Endothelial cell of umbilical vein (primary cell): Measurements from ENCODE around the gene GGA2. TPM values are rescaled to one million over a fixed set of nuclear protein-coding genes. Genes with fewer than 3 reads are reported as not detected.

Source experiments
- BruUV-seq: library from RNA; stranded (reverse); fragments of 400-500 nt; replicated peaks from 2 replicates; lab custom pipeline; 2021; lab: Mats Ljungman, UMichigan
- CTCF ChIA-PET: fragments of 300-600, 350-600 bp; sonication (Branson Sonifier 250); formaldehyde crosslinking; loops from one replicate; lab custom pipeline; 2021; ENCODE audit warnings: antibody characterized with exemption, inconsistent platforms; lab: Charles Lee
- POLR2A ChIA-PET: fragments of 300-600, 350-600 bp; sonication (Branson Sonifier 250); formaldehyde crosslinking; loops from one replicate; lab custom pipeline; 2021; ENCODE audit warnings: antibody characterized with exemption, inconsistent platforms; lab: Charles Lee
- DNase-seq: peaks from one replicate; pipeline ENCODE4 v3.0.0-alpha.2; 2011; ENCODE audit warnings: low read depth, low spot score
- FAIRE-seq: peaks from 2 replicates; lab custom pipeline; 2011; peaks lifted over from hg19 to GRCh38; lab: Jason Lieb, UNC
- H2AFZ ChIP-seq: 2 replicates; pipeline ENCODE4 v1.6.0; 2012; ENCODE audit warnings: low read depth, low read length, control low read depth, inconsistent platforms
- H3K27ac ChIP-seq: 2 replicates; pipeline ENCODE4 v1.5.1; 2011; ENCODE audit warnings: low read depth, mild to moderate bottlenecking, control low read depth, low read length, moderate library complexity; ENCODE audit not compliant: insufficient read depth
- H3K27me3 ChIP-seq, 2 experiments: 2 replicates each; pipeline versions ENCODE4 v1.6.0 to v1.6.1; 2011; ENCODE audit warnings: low read length in 2 of 2, mixed read lengths in 1 of 2; ENCODE audit not compliant: control insufficient read depth in 2 of 2, insufficient read depth in 2 of 2
- H3K36me3 ChIP-seq, 2 experiments: 2 replicates in 1 of 2; 3 replicates in 1 of 2; pipeline ENCODE4 v1.5.1; 2011; ENCODE audit warnings: low read length in 2 of 2, mild to moderate bottlenecking in 1 of 2, moderate library complexity in 1 of 2; ENCODE audit not compliant: control insufficient read depth in 2 of 2, insufficient read depth in 2 of 2; ENCODE audit errors: extremely low read depth in 1 of 2
- H3K4me1 ChIP-seq: 3 replicates; pipeline ENCODE4 v1.5.1; 2011; ENCODE audit warnings: mild to moderate bottlenecking, low read length; ENCODE audit not compliant: control insufficient read depth, insufficient read depth; ENCODE audit errors: extremely low read depth
- H3K4me2 ChIP-seq: 2 replicates; pipeline ENCODE4 v1.6.1; 2011; ENCODE audit warnings: low read length, control low read depth, mixed read lengths; ENCODE audit not compliant: insufficient read depth
- H3K4me3 ChIP-seq, 3 experiments: fragments of 200-600 bp in 1 of 3; sonication (generic), shearing (Covaris generic) in 1 of 3; replicated peaks in 1 of 3; 2 replicates each; pipeline ENCODE4 v1.5.1; 2011 to 2016; ENCODE audit warnings: control low read depth in 3 of 3, low read length in 3 of 3, mild to moderate bottlenecking in 2 of 3, inconsistent platforms in 1 of 3, low read depth in 1 of 3, moderate library complexity in 1 of 3; ENCODE audit not compliant: insufficient read depth in 1 of 3
- H3K79me2 ChIP-seq: 2 replicates; pipeline ENCODE4 v1.6.0; 2012; ENCODE audit warnings: low read length, inconsistent platforms; ENCODE audit not compliant: control insufficient read depth, insufficient read depth
- H3K9ac ChIP-seq: replicated peaks from 2 replicates; pipeline ENCODE3; 2011; ENCODE audit warnings: low read length, control low read depth; ENCODE audit not compliant: insufficient read depth; ENCODE audit errors: extremely low read depth
- H3K9me1 ChIP-seq: replicated peaks from 3 replicates; pipeline ENCODE4 v1.6.0; 2011; ENCODE audit warnings: mild to moderate bottlenecking, low read length; ENCODE audit not compliant: control insufficient read depth, insufficient read depth; ENCODE audit errors: extremely low read depth
- H3K9me3 ChIP-seq: replicated peaks from 2 replicates; pipeline ENCODE4 v1.5.1; 2012; ENCODE audit warnings: low read length, inconsistent platforms; ENCODE audit not compliant: control insufficient read depth, insufficient read depth
- H4K20me1 ChIP-seq: replicated peaks from 2 replicates; pipeline ENCODE3; 2011; ENCODE audit warnings: mild to moderate bottlenecking, low read length; ENCODE audit not compliant: control insufficient read depth, insufficient read depth; ENCODE audit errors: extremely low read depth
- EZH2 ChIP-seq: IDR thresholded peaks from 2 replicates; pipeline ENCODE4 v1.6.1; 2012; ENCODE audit warnings: borderline replicate concordance, low read depth, mild to moderate bottlenecking, moderate library complexity, low read length, inconsistent platforms; ENCODE audit not compliant: severe bottlenecking
- FOS ChIP-seq: IDR thresholded peaks from 2 replicates; pipeline ENCODE4 v1.6.1; 2011; ENCODE audit warnings: mild to moderate bottlenecking, low read length, moderate library complexity, borderline replicate concordance; ENCODE audit not compliant: insufficient read depth
- GATA2 ChIP-seq: IDR thresholded peaks from 2 replicates; pipeline ENCODE4 v1.7.0; 2011; ENCODE audit warnings: low read depth, mild to moderate bottlenecking, moderate library complexity, mixed read lengths, low read length; ENCODE audit not compliant: insufficient read length, insufficient read depth
- JUN ChIP-seq: IDR thresholded peaks from 2 replicates; pipeline ENCODE4 v1.6.1; 2011; ENCODE audit warnings: borderline replicate concordance, low read depth; ENCODE audit not compliant: insufficient read length, insufficient read depth
- MYC ChIP-seq: IDR thresholded peaks from one replicate; pipeline ENCODE4 v1.6.1; 2011; ENCODE audit warnings: mild to moderate bottlenecking, low read depth, low read length
- POLR2A ChIP-seq: IDR thresholded peaks from 2 replicates; pipeline ENCODE4 v1.6.1; 2012; ENCODE audit warnings: low read depth, mild to moderate bottlenecking, control low read depth, low read length
- POLR2AphosphoS5 ChIP-seq: IDR thresholded peaks from 2 replicates; pipeline ENCODE4 v1.6.1; 2012; ENCODE audit warnings: low read depth, mild to moderate bottlenecking, control low read depth, low read length, moderate library complexity; ENCODE audit not compliant: insufficient read depth
- dilution Hi-C: fragments of 300-500 bp; cut with MboI; formaldehyde crosslinking; loops from one replicate; pipeline ENCODE4 v1.15.0; 2019; ENCODE audit warnings: low sequenced_read_pairs; ENCODE audit not compliant: extremely low pct_ligation_motif_present
- intact Hi-C: fragments of 100-400 bp; cut with micrococcal nuclease; formaldehyde crosslinking; loops from one replicate; pipeline ENCODE4 v1.10.0; 2022
- polyA plus RNA-seq, 4 experiments: library from polyadenylated mRNA; depleted of rRNA in 3 of 4; stranded (reverse) in 3 of 4; unstranded in 1 of 4; fragments of >200 nt; gene quantifications; 2 replicates each; pipeline versions ENCODE4 v1.2.1 to v1.2.3, GENCODE V29; 2011 to 2012; ENCODE audit warnings: missing spikeins in 1 of 4
- total RNA-seq: library from RNA; stranded (reverse); gene quantifications from 2 replicates; pipeline ENCODE4 v1.2.3, GENCODE V29; 2021
- TF ChIP-seq, protein P1 (sequence below), 2 donors: IDR thresholded peaks; 1 replicate in 1 of 2; 2 replicates in 1 of 2; pipeline ENCODE4 v1.5.1; 2011; ENCODE audit warnings: low read length in 2 of 2, mild to moderate bottlenecking in 2 of 2, moderate library complexity in 2 of 2, control low read depth in 1 of 2, inconsistent platforms in 1 of 2, low read depth in 1 of 2; ENCODE audit not compliant: insufficient read depth in 1 of 2; ENCODE audit errors: extremely low read depth in 1 of 2
- TF ChIP-seq, protein P2 (sequence below): IDR thresholded peaks from 2 replicates; pipeline ENCODE4 v1.6.1; 2011; ENCODE audit not compliant: insufficient read depth, insufficient read length

The GGA2 gene
- total and polyA plus RNA-seq, 2 donors (not counting 3 experiments of a cell fraction or from before 2014, with no cell fraction given) = 33.3 to 73.1 TPM

DNA sequence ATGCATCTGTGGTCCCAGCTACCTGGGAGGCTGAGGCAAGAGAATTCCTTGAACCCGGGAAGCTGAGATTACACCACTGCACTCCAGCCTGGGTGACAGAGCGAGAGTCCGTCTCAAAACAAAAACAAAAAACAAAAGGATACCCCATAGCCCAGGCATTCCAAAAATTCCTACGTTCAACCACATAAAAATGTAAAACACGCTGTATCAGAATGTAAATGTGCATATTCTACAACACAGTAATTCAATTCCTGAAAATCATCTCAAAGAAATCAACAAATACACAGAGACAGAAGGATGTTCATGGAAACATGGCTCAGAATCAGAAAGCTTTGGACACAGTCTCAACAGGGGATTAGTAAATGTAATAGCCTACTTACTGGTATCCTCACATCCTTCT, 90.3 kb downstream of the GGA2 start:
- Histone ChIP-seq H3K9me1 (no peaks in the 10 kb centered on the region), H3K4me2 (no peak overlapping the region), H3K9me3 (no peaks in the 10 kb centered on the region), H3K27me3 (no peaks in the 10 kb centered on the region), H2AFZ (no peak overlapping the region), H3K27ac (no peak overlapping the region), H3K4me3 (no peak overlapping the region), H4K20me1 (no peaks in the 10 kb centered on the region), H3K79me2 (no peaks in the 10 kb centered on the region), H3K9ac (no peak overlapping the region), H3K36me3 (peaks cover 0 to 4% of the 10 kb centered on the region in 2 experiments), H3K4me1 (peaks cover 24% of the 10 kb centered on the region)
- intact Hi-C loops = no loop called here
- no TSS peak for BruUV-seq
- dilution Hi-C loops = no loop called here
- FAIRE-seq = no peak
- CTCF ChIA-PET = interaction anchor here (0.9 to 1.1 kb wide), 4 partner anchors 10 to 16 kb away, joined by 3 to 7 read pairs (median 3); no protein-coding TSS in a partner anchor
- POLR2A ChIA-PET = no interaction called here
- DNase-seq = no peak
- TF ChIP-seq, protein P1, sequence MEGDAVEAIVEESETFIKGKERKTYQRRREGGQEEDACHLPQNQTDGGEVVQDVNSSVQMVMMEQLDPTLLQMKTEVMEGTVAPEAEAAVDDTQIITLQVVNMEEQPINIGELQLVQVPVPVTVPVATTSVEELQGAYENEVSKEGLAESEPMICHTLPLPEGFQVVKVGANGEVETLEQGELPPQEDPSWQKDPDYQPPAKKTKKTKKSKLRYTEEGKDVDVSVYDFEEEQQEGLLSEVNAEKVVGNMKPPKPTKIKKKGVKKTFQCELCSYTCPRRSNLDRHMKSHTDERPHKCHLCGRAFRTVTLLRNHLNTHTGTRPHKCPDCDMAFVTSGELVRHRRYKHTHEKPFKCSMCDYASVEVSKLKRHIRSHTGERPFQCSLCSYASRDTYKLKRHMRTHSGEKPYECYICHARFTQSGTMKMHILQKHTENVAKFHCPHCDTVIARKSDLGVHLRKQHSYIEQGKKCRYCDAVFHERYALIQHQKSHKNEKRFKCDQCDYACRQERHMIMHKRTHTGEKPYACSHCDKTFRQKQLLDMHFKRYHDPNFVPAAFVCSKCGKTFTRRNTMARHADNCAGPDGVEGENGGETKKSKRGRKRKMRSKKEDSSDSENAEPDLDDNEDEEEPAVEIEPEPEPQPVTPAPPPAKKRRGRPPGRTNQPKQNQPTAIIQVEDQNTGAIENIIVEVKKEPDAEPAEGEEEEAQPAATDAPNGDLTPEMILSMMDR (IDR thresholded peaks at IDR 0.05; ENCODE audit: extremely low read depth in 1 of 2, insufficient read depth in 1 of 2, low read depth in 1 of 2, low read length in 2 of 2) = no peak
- TF ChIP-seq, protein P2, sequence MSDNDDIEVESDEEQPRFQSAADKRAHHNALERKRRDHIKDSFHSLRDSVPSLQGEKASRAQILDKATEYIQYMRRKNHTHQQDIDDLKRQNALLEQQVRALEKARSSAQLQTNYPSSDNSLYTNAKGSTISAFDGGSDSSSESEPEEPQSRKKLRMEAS = no peak
- TF ChIP-seq MYC (no peak), FOS (no peak), JUN (no peak), POLR2AphosphoS5 (no peak), GATA2 (no peak), POLR2A (no peak), EZH2 (no peak)
